GM21786 (cell line): ENCODE results near the gene TMEM190.
"Not testable (repeated sequence)": the region's sequence is repeated elsewhere in the genome, so short reads cannot be mapped to it uniquely, and the experiment has no call there.

Experiments used
- ATAC-seq: cut with Tn5 transposase; IDR thresholded peaks from one replicate; pipeline ENCODE4 v1.9.1; 2021; ENCODE audit not compliant: unreplicated experiment

The TMEM190 gene

DNA sequence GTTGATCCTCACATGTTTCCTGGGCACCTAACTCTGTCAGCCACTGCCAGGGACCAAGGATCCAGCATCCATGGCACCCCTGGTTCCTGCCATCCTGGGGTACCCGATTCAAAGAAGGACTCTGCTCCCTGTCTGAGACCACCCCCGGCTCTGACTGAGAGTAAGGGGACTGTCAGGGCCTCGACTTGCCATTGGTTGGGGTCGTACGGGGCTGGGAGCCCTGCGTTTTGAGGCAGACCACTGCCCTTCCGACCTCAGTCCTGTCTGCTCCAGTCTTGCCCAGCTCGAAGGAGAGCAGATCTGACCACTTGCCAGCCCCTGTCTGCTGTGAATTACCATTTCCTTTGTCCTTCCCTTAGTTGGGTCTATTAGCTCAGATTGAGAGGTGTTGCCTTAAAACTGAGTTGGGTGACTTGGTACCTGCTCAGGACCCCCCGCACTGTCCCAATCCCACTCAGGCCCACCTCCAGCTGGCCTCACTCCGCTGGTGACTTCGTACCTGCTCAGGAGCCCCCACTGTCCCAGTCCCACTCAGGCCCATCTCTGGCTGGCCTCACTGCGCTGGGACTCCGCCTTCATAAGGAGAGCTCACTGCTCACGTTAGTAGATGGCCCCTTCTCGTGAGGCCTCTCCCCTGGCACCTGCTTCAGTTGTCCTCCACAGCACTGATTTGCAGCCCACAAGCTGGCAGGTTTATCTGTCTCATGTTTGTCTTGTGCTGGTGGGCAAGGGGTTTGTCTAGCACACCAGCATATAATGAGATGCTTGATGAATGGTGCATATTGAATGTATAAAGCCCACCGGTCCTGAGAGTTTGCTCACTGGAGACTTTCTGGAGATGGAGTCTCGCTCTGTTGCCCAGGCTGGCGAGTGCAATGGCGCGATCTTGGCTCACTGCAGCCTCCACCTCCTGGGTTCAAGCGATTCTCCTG, 13.0 kb downstream of the TMEM190 start:
- ATAC-seq, result no peak

DNA sequence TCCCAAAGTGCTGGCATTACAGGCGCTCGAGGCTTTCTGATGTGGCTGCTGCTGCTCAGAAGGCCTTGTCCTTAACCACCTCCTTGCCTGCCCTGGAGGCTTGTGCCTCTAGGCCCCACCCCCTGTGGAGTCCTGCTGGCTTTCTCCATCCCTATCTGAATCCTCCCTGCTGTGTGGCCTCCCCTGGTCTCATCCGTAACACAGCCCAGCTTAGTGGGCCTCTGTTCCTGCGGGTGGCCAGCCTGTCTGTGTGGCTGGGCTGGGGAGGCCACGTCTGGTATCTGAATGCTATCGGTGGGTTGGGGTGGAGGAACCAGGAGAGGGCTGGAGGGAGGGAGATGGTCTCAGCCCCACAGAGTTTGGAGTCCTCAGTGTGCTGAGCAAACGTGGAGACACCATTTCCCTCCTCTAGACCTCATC, 13.8 kb downstream of the TMEM190 start:
- no peak for ATAC-seq

DNA sequence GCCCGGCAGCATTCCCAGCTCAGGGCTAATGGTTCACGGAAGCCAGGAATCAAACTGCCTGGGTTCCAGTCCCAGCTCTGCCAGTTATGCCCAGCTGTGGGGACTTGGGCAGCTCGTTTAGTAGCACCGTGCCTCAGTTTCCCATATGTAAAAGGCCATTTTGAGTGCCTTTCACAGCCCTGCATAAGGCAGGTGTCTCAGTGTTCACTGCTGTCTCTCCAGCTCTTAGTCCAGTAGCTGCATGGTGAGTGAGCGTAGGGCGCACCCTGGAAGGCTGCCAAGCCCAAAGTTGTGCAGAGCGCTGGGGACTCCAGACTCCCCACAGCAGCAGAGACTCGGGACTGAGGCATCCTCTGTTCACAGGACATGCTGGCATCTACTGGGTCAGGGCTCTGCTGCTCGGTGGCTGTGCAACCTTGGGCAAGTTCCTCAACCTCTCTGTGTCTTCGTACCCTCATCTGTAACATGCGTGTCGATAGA, 14.6 kb downstream of the TMEM190 start:
- ATAC-seq, result no peak

DNA sequence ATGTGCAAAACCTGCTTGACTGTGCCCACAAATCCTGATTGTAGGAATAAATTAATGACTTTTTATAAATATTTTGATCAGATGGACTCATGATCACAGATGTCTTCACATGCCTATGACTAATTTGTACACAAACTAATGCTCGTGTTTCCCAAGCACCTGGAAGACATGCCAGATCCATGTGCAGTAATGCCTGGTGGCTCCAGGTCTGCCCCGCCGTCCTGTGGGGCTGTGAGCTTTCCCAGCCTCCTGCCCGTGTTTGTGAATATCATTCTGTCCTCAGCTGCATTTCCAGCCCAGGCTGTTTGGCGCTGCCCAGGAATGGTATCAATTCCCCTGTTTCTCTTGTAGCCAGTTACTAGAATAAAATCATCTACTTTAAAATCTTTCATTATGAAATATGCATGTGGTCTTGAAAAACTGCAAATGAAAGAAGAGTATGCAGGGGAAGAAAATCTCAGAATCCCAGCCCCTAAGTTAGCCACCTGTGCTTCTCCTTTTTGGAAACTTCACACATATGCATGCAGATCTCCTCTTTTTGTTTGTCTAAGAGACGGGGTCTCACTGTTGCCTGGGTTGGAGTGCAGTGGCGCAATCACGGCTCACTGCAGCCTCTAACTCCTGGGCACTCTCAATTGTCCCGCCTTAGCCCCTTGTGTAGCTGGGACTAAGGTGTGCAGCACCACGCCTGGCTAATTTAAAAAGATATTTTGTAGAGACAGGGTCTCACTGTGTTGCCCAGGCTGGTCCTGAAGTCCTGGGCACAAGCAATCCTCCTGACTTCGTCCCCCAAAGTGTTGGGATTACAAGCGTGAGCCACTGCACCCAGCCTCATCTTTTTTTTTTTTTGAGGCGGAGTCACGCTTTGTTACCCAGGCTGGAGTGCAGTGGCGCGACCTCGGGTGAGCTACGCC, 15.3 kb downstream of the TMEM190 start:
- no peak for ATAC-seq

DNA sequence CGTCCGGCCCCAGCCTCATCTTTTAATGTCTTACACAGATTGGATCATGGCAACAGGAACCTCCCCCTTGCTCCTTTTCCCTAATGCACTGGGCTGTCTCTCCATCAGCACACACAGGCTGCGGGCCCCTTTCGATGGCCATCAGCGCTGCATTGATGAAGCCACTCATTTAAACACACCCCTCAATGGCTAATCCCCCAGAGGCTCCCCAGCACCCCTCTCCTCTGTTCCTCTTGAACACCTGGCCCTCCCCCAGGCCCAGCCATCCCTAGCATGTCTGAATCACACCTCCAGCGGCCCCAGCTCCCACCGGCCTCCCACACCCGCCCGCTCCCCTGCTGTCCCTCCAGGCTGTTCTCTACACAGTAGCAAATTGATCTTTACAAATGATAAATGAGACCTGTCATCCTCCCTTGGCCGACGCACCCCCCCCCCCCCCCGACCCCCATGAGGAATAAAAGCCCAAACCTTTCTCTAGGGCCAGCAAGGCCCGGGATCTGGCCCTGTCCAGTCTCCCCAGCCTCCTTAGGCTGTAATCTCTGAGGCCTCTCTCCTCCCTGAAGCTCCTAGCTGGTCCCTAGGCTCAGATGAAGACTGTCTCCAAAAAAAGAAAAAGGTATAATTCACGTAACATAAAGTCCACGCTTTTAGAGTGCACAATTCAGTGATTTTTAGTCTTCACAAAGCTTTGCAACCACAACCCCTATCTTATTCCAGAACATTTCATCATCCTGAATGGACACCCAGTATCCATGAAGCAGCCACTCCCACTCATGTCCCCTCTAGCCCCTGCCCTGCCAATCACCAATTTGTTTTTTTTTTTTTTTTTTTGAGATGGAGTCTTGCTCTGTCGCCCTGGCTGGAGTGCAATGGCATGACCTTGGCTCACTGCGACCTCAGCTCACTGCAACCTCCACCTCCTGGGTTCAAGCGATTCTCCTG, 16.5 kb downstream of the TMEM190 start:
- ATAC-seq, result no peak

DNA sequence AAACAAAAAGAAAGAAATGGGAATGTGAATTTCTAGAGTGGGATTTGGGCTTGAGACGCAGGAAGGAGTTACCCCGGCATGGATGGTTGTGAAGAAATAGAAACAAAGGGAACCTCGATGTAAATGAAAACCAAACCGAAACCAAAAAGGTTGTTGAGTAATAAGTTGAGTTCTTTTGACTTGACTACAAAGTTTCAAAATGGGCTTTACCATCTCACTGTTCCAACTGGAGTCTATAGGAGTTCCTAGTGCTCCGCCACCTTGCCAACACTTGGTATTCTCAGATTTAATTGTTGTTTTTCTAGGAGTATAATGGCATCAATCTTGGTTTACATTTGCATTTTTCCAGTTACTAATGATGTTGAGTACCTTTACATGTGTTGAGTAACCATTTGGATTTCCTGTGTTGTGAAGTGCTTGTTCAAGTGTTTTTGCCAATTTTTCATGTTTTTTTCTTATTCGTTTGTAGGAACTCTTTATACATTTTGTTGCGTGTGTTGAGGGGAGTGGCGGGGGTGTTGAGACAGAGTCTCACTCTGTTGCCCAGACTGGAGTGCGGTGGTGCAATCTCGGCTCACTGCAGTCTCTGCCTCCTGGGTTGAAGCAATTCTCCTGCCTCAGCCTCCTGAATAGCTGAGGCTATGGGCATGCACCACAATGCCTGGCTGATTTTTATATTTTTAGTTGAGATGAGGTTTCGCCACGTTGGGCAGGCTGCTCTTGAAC, 21.7 kb downstream of the TMEM190 start:
- ATAC-seq, result no peak

DNA sequence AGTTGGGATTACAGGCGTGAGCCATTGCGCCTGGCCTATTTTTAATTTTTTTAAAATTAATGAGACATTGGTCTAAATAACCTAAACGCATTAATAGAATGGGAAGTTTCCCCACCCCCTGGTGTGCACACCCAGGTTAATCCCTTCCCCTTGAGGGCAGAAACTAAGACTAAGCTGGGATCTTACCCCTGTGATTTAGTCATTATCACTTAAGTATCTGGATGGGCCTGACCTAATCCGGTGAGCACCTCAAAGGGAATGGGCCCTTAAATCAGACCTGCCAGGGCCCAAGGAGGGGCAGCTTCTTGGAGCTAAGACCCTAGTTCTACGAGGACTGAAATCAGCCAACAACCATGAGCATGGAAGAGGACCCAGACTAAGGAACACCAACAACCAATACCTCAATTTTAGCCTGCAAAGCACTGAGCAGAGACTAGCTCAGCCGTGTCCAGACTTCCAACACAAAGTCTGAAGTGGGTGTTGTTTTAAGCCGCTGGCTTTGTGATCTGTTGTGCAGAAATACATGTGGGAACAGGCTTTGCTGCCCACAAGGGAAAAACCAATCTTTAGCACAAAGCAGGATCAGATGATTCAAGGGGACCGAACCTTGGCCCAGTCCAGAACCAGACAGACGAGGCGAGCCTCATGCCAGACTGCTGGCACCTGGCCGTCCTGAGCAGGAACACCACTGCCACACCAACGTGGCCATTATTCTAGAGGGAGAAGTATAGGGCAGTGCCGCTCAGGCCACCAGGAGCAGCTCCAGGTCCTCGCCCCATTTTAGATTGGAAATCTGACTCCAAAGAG, 23.9 kb downstream of the TMEM190 start:
- no peak for ATAC-seq

DNA sequence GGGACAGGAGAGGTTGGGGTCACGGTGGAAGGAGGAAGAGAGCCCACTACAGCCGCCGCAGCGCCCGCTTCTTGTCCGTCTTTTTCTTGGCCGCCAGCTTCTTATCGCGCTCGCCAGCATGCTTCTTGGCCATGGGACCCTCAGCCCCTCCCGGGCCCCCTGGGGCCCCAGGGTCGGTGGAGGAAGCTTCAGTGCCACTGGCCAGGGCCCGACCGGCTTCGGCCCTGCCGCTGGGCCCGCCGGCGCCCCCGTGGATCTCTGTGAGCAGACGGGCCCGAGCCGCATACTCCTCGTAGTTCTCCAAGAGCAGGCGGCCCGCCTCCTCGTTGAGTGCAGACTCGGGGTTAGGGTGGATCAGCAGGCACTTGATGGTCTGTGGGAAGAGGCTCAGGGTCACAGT, 24.8 kb downstream of the TMEM190 start:
- ATAC-seq, result not testable (repeated sequence)

DNA sequence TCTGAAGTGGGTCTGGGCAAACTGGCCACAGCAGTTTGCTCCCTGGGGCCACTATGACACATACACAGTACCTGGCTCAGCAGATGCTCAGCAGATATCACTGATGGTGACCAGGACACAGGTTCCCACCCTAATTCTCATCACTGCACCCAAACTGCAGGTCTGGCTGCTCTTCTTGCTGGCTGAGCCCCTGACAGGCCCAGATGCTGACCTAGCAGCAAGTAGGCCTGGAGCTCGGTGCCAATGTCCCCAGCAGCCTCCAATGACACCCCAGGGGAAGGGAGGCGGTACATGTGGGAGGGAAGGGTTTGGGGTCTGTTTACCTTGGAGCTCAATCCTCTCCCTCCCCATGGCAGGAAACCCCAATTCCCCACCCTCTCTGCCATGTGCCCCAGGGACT, 25.9 kb downstream of the TMEM190 start:
- ATAC-seq, result no peak

DNA sequence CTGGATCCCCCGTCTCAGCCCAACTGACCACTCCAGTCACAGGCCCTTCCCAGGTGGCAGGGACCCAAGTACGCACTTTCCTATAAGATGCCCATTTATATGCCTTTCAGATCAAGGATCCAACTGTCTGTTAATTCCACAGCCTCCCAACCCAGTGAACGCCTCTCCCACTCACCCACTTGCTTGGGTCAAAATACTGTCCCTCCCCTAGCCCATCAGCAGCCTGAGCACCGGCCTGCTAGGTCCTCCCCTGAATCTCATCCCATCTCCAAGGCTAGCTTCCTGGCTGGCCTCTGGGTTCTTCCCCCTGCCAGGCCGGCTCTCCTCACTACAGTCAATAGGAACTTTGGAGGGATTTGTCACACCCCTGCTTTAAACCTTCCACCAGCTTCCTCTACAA, 29.0 kb downstream of the TMEM190 start:
- ATAC-seq, result no peak

DNA sequence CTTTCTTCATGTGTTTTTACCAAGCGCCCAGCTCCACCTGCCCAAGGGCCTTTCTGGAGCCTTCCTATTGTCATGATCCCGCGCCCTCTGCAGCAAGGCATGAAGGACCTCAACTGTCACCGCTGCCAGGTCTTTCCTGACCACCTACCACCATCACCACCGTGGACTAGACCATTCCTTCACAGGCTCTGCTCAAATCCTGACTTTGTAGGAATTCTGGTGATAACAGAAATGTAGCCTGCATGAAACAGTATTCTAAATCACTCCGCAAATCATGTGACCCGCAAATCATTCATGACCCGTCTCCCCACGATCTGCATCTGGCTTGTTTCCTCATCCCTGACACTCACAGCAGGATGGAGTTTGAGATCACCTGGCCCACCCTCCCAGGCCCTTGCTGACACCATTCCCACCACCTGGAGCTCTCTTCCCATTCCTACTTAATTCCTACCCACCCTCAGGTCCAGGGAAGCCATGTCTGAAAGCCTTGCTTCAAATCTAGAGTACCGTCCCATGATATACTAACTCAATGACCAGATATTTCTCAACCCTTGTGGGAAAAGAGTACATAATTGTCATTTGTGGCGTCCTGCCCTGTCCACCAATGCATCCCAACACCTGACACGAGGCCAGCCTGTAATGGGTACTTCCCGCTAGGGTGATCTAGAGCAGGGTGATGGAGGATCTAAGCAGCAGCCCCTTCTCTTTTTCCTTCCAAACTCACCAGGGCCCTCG, 29.6 kb downstream of the TMEM190 start:
- no peak for ATAC-seq

DNA sequence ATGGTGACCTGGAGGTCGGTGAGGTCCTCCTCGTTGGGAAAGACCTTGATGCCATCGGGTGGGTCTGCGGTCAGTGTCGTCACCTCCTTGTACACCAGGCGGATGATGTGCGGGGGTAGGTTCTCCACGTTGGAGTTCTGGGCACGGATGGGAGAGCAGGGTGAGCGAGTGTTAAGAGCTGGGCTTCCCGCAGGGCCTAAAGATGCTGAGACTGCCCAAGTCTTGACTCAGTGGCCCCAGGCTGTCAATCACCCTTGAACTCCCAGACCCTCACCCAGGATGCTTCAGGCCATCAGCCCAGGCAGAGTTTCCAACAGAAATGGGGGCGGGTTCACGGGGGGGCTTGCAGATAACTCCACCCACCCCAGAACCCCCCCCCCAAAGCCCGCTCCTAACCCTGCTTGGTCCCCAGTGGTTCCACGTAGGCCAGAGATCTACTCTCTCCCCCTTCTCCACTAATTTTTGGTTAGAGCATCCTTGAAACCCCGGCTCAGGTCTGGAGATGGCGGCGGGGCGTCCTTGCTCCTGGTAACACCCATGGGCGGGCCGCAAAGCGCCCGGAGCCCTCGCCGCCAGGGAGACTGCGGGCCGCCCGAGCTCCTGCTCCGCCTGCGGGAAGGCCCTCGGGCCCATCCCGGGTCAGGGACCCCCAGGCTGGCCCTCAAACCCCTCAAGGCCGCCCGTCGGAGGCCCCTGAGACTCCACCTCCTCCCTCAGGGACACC, 30.4 kb downstream of the TMEM190 start:
- ATAC-seq, result peak; percentile 3

DNA sequence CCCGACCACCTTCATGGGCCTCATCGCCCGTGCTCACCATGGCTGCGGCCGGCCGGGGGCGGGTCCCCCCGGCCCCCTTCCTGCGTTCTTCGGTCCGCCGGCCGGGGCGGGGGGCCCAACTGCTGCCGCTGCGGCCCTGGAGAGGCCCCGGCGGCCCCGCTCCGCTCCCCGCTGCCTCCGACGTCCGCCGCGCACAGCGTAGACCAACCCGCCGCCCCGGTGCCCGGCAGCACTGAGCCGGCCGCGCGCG, 30.8 kb downstream of the TMEM190 start, which contains the start of gene UBE2S:
UBE2S (minus strand) TSS at position 239 of the 250 bp plus-strand sequence; CDS start at position 40, 199 bp downstream.
- not testable (repeated sequence) for ATAC-seq

DNA sequence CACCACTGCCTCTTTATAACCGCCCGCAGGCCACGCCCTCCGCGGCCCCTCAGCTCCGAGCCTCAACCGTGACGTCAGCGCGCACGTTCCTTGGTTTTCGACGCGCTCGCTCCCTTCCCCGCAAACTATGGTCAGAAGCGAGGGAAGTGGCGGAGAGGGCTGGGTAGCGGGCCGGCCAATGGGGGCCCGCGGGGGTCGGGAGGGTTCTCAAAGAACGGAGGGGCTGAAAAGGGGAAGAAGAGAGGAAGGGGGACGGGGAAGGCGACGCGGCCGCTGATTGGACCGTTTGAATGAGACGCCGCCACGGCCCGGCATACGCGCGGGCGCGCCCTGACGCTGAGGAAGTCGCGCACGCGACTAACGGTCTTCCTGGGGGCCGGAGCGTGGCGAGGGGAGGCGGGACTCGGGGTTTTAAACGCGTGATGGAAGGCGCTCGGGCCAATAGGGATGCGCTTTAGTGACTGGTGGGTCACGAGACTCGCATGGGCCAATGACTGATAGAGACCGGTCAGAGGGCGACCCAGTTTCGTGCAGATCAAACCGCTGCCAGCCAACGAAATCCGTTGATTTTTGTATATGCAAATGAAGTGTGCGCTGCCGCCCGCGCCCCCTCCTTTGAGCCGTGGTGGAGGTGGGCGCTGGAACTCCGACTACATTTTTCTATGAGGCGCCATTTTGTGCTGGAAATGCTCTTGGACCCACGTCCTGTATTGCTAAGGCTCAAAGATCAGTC, 31.3 kb downstream of the TMEM190 start:
- peak; percentile 79 for ATAC-seq

DNA sequence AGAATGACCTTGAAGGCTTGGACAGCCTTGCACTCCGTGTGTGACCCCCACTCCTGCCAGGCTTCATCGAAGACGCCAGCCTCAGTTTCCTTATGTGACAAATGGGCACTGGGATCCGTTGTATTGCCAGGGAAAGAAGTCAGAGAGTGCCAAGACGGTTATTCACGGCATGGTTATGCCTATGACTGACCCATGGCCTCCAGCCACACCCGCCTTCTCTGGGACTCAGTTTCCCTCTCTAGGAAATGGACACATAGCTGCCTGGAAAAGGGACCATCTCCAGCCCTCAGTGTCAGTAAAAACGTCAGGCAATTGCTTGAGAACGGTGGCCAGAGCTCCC, 31.9 kb downstream of the TMEM190 start:
- ATAC-seq, result no peak

DNA sequence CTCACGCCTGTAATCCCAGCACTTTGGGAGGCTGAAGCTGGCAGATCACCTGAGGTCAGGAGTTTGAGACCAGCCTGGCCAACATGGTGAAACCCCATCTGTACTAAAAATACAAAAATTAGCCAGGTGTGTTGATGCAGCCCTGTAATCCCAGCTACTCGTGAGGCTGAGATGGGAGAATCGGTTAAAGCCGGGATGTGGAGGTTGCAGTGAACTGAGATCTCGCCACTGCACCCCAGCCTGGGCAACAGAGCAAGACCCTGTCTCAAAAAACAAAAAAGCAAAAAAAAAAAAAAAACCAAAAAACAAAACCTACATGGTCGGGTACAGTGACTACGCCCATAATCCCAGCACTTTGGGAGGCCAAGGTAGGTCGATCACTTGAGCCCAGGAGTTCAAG, 32.6 kb downstream of the TMEM190 start:
- not testable (repeated sequence) for ATAC-seq

DNA sequence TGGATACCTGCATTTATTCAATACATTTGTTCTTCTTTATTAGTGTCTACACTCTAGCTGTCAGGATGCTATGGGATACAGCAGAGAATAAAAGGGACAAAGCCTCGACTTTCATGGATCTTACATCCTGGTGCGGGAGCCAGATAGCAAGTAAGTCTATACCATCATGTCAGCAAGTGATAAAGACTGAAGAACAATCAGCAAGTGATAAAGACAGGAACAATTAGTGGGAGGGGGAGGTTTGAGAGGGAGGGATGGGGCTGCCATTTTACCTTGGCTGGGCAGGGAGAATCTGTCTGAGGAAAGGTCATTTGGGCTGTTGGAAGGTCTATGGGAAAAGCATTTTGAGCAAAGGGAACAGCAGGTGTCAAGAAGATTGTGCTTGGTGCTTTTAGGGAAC, 33.5 kb downstream of the TMEM190 start:
- no peak for ATAC-seq
